Thyroid gland (tissue), 4 donors: Measurements from ENCODE around the gene NGDN. TPM values are rescaled to one million over a fixed set of nuclear protein-coding genes. Genes with fewer than 3 reads are reported as not detected.

Experiments used
- DNase-seq, 2 donors: peaks; one replicate each; pipeline ENCODE4 v3.0.0-alpha.2; 2019
- H3K27ac ChIP-seq, 3 donors: fragments of 200-600 bp; sonication (generic); 1 replicate in 2 of 3; 2 replicates in 1 of 3; pipeline ENCODE4 v1.5.1; 2016 to 2019; ENCODE audit warnings: mild to moderate bottlenecking in 1 of 3, moderate library complexity in 1 of 3
- H3K27me3 ChIP-seq: fragments of 200-600 bp; sonication (generic); one replicate; pipeline ENCODE4 v1.5.1; 2019
- H3K36me3 ChIP-seq, 2 donors: fragments of 200-600 bp; sonication (generic); one replicate each; pipeline ENCODE4 v1.5.1; 2016 to 2019
- H3K4me1 ChIP-seq, 2 donors: fragments of 200-600 bp; sonication (generic); one replicate each; pipeline ENCODE4 v1.5.1; 2017 to 2019
- H3K4me3 ChIP-seq, 3 donors: fragments of 200-600 bp; sonication (generic); replicated peaks in 1 of 3; 1 replicate in 2 of 3; 2 replicates in 1 of 3; pipeline ENCODE4 v1.5.1; 2016; ENCODE audit warnings: mild to moderate bottlenecking in 1 of 3
- H3K9me3 ChIP-seq: fragments of 200-600 bp; sonication (generic); one replicate; pipeline ENCODE4 v1.5.1; 2017
- CTCF ChIP-seq, 6 experiments: fragments of 200-600 bp in 3 of 6; fragments of 450-650 bp in 3 of 6; sonication (generic) in 3 of 6; IDR thresholded peaks; one replicate each; pipeline ENCODE4 v1.5.1; 2016 to 2019; ENCODE audit warnings: antibody characterized with exemption in 6 of 6, mild to moderate bottlenecking in 2 of 6, inconsistent platforms in 1 of 6, moderate library complexity in 1 of 6
- POLR2A ChIP-seq, 2 donors: fragments of 450-650 bp; IDR thresholded peaks; one replicate each; pipeline ENCODE4 v1.6.1; 2017; ENCODE audit warnings: antibody characterized with exemption in 2 of 2, mild to moderate bottlenecking in 2 of 2, moderate library complexity in 1 of 2
- WGBS, 2 donors: methylation state at CpG; one replicate each; pipeline ENCODE4 v1.1.5; 2017; 5-methylcytosine and 5-hydroxymethylcytosine counted together
- intact Hi-C: fragments of 100-400 bp; cut with DNase I; formaldehyde crosslinking; loops from one replicate; pipeline ENCODE4 v1.15.1; 2023
- total RNA-seq, 4 donors: library from RNA; depleted of rRNA; stranded (reverse); fragments of >200 nt; gene quantifications; one replicate each; pipeline ENCODE4 v1.2.3, GENCODE V29; 2016

The NGDN gene
- total RNA-seq, 4 donors from 2014 or later: 31.3 to 51.1 (median 39.7) TPM

GRCh38 chr14:23521785-23522640 lies 52.5 kb downstream of the NGDN start:
- Histone ChIP-seq H3K9me3 (no peaks in the 10 kb centered on the region), H3K27ac (no peak overlapping the region), H3K4me1 (peaks cover 5 to 7% of the 10 kb centered on the region in 2 donors), H3K36me3 (no peaks in the 10 kb centered on the region), H3K27me3 (no peaks in the 10 kb centered on the region), H3K4me3 (no peak overlapping the region)
- WGBS, 2 donors: 87 to 88% methylated on average over 13 to 17 of the region's 20 CpGs
- no peak for DNase-seq
- intact Hi-C loops: no loop called here
- TF ChIP-seq POLR2A (IDR thresholded peaks at IDR 0.05): no peak
- no peak for TF ChIP-seq CTCF (IDR thresholded peaks at IDR 0.05)

GRCh38 chr14:23522643-23523198 lies 53.2 kb downstream of the NGDN start:
- 89 to 91% methylated on average over 8 to 9 of the region's 9 CpGs for WGBS, 2 donors
- H3K27ac ChIP-seq: no peak overlapping the region
- H3K4me1 ChIP-seq: peaks cover 5 to 7% of the 10 kb centered on the region in 2 donors
- no peak overlapping the region for H3K4me3 ChIP-seq
- DNase-seq: no peak
- TF ChIP-seq CTCF (IDR thresholded peaks at IDR 0.05) (no peak), POLR2A (IDR thresholded peaks at IDR 0.05) (no peak)
- no peaks in the 10 kb centered on the region for H3K27me3 ChIP-seq
- intact Hi-C loops: no loop called here
- H3K9me3 ChIP-seq: no peaks in the 10 kb centered on the region
- H3K36me3 ChIP-seq: no peaks in the 10 kb centered on the region

GRCh38 chr14:23523229-23524016 lies 53.9 kb downstream of the NGDN start:
- intact Hi-C loops: no loop called here
- Histone ChIP-seq H3K4me3 (no peak overlapping the region), H3K36me3 (no peaks in the 10 kb centered on the region), H3K4me1 (peaks cover 2 to 6% of the 10 kb centered on the region in 2 donors), H3K9me3 (no peaks in the 10 kb centered on the region), H3K27me3 (no peaks in the 10 kb centered on the region), H3K27ac (no peak overlapping the region)
- WGBS, 2 donors: 89 to 93% methylated on average over 14 to 16 of the region's 16 CpGs
- DNase-seq: no peak
- TF ChIP-seq CTCF (IDR thresholded peaks at IDR 0.05) (no peak), POLR2A (IDR thresholded peaks at IDR 0.05) (no peak)

- WGBS, 2 donors: 93 to 96% methylated on average over 7 to 11 of the region's 14 CpGs
- intact Hi-C loops: no loop called here
These were observed 55.5 kb downstream of the NGDN start for GRCh38 chr14:23524954-23525353.

More at GRCh38 chr14:23524954-23525353, 55.5 kb downstream of the NGDN start:
- H3K4me3 ChIP-seq: no peak overlapping the region
- H3K4me1 ChIP-seq: no peaks in the 10 kb centered on the region
- no peaks in the 10 kb centered on the region for H3K27me3 ChIP-seq
- no peak for TF ChIP-seq POLR2A (IDR thresholded peaks at IDR 0.05)
- TF ChIP-seq CTCF (IDR thresholded peaks at IDR 0.05): no peak
- no peaks in the 10 kb centered on the region for H3K36me3 ChIP-seq
- DNase-seq: no peak
- H3K27ac ChIP-seq: no peak overlapping the region
- no peaks in the 10 kb centered on the region for H3K9me3 ChIP-seq
